Hepatocyte (in vitro differentiated cells): ENCODE results near the gene LRRK1. TPM values are rescaled to one million over a fixed set of nuclear protein-coding genes. Genes with fewer than 3 reads are reported as not detected.

ENCODE experiments used
- DNase-seq: peaks from one replicate; pipeline ENCODE4 v3.0.0-alpha.2; 2016; ENCODE audit warnings: low spot score
- H2AFZ ChIP-seq: fragments of 200-600 bp; sonication (generic); 2 replicates; pipeline ENCODE4 v1.6.0; 2016; ENCODE audit warnings: antibody characterized with exemption, mild to moderate bottlenecking
- H3K27ac ChIP-seq: fragments of 200-600 bp; sonication (generic); 2 replicates; pipeline ENCODE4 v1.5.1; 2016; ENCODE audit warnings: mild to moderate bottlenecking
- H3K27me3 ChIP-seq: fragments of 200-600 bp; sonication (generic); 2 replicates; pipeline ENCODE4 v1.6.1; 2016
- H3K36me3 ChIP-seq: fragments of 200-600 bp; sonication (generic); replicated peaks from 2 replicates; pipeline ENCODE4 v1.5.1; 2016; ENCODE audit warnings: low read depth; ENCODE audit not compliant: insufficient read depth
- H3K4me1 ChIP-seq: fragments of 200-600 bp; sonication (generic); 2 replicates; pipeline ENCODE4 v1.5.1; 2016; ENCODE audit warnings: mild to moderate bottlenecking, moderate library complexity; ENCODE audit not compliant: insufficient read depth
- H3K4me2 ChIP-seq: fragments of 200-600 bp; sonication (generic); 2 replicates; pipeline ENCODE4 v1.6.0; 2016
- H3K4me3 ChIP-seq: fragments of 200-600 bp; sonication (generic); 2 replicates; pipeline ENCODE4 v1.5.1; 2016; ENCODE audit warnings: mild to moderate bottlenecking
- H3K79me2 ChIP-seq: fragments of 200-600 bp; sonication (generic); 2 replicates; pipeline ENCODE4 v1.6.0; 2017; ENCODE audit warnings: mild to moderate bottlenecking
- H3K9me2 ChIP-seq: fragments of 200-600 bp; sonication (generic); replicated peaks from 2 replicates; pipeline ENCODE4 v1.6.0; 2017; ENCODE audit warnings: mild to moderate bottlenecking; ENCODE audit not compliant: insufficient read depth
- H3K9me3 ChIP-seq: fragments of 200-600 bp; sonication (generic); 2 replicates; pipeline ENCODE4 v1.5.1; 2016; ENCODE audit warnings: low read depth, mild to moderate bottlenecking
- H4K20me1 ChIP-seq: fragments of 200-600 bp; sonication (generic); 2 replicates; pipeline ENCODE4 v1.6.0; 2016; ENCODE audit warnings: mild to moderate bottlenecking; ENCODE audit not compliant: insufficient read depth, poor library complexity, severe bottlenecking
- CTCF ChIP-seq: fragments of 200-600 bp; sonication (generic); IDR thresholded peaks from 2 replicates; pipeline ENCODE4 v1.5.1; 2016; ENCODE audit warnings: antibody characterized with exemption, mild to moderate bottlenecking; ENCODE audit not compliant: poor library complexity
- EZH2 ChIP-seq: fragments of 200-600 bp; sonication (generic); IDR thresholded peaks from 2 replicates; pipeline ENCODE4 v1.6.1; 2016; ENCODE audit warnings: antibody characterized with exemption, mild to moderate bottlenecking, borderline replicate concordance
- EZH2phosphoT487 ChIP-seq: fragments of 200-600 bp; sonication (generic); IDR thresholded peaks from one replicate; pipeline ENCODE4 v1.6.1; 2018; ENCODE audit warnings: antibody characterized with exemption, mild to moderate bottlenecking, low read depth, moderate library complexity; ENCODE audit not compliant: unreplicated experiment, severe bottlenecking
- WGBS: methylation state at CpG from one replicate; pipeline ENCODE4 v1.1.6; 2016; ENCODE audit warnings: low lambda C conversion rate; ENCODE audit errors: missing lambda C conversion rate; 5-methylcytosine and 5-hydroxymethylcytosine counted together
- polyA plus RNA-seq: library from polyadenylated mRNA; unstranded; fragments of >200 nt; fragmentation: Nextera tagmentation; extraction: Ambion mirVana; gene quantifications from 2 replicates; pipeline ENCODE4 v1.2.1, GENCODE V29; 2016
- total RNA-seq: library from RNA; depleted of rRNA; stranded (reverse); fragments of >200 nt; gene quantifications from 2 replicates; pipeline ENCODE4 v1.2.3, GENCODE V29; 2014

Gene LRRK1
- total and polyA plus RNA-seq, 2 experiments from 2014 or later = 2.1 TPM

GRCh38 chr15:100875976-100876375, 43.2 kb upstream of the LRRK1 start:
- no peak overlapping the region for H3K4me2 ChIP-seq
- no peaks in the 10 kb centered on the region for H3K36me3 ChIP-seq
- DNase-seq = no peak
- no peaks in the 10 kb centered on the region for H3K9me3 ChIP-seq
- no peak overlapping the region for H3K27ac ChIP-seq
- TF ChIP-seq EZH2 (no peak), CTCF (no peak), EZH2phosphoT487 (no peak)
- H2AFZ ChIP-seq = no peak overlapping the region
- 92% methylated on average over 7 of the region's 7 CpGs for WGBS
- H3K27me3 ChIP-seq = peaks cover 54% of the 10 kb centered on the region
- H3K79me2 ChIP-seq = no peaks in the 10 kb centered on the region
- peaks cover 3% of the 10 kb centered on the region for H3K4me1 ChIP-seq
- no peaks in the 10 kb centered on the region for H4K20me1 ChIP-seq
- no peaks in the 10 kb centered on the region for H3K9me2 ChIP-seq
- H3K4me3 ChIP-seq = no peak overlapping the region

GRCh38 chr15:100877551-100877950, 41.6 kb upstream of the LRRK1 start:
- no peaks in the 10 kb centered on the region for H3K9me2 ChIP-seq
- H4K20me1 ChIP-seq = no peaks in the 10 kb centered on the region
- H3K27me3 ChIP-seq = peaks cover 69% of the 10 kb centered on the region
- peaks cover 3% of the 10 kb centered on the region for H3K4me1 ChIP-seq
- H3K9me3 ChIP-seq = no peaks in the 10 kb centered on the region
- H3K27ac ChIP-seq = no peak overlapping the region
- no peak overlapping the region for H3K4me3 ChIP-seq
- WGBS = 76% methylated on average over 10 of the region's 10 CpGs
- no peak overlapping the region for H2AFZ ChIP-seq
- no peak overlapping the region for H3K4me2 ChIP-seq
- DNase-seq = no peak
- no peaks in the 10 kb centered on the region for H3K79me2 ChIP-seq
- no peaks in the 10 kb centered on the region for H3K36me3 ChIP-seq
- TF ChIP-seq EZH2 (no peak), EZH2phosphoT487 (no peak), CTCF (no peak)

GRCh38 chr15:100878130-100878529, 41.0 kb upstream of the LRRK1 start:
- H4K20me1 ChIP-seq = no peaks in the 10 kb centered on the region
- no peaks in the 10 kb centered on the region for H3K79me2 ChIP-seq
- no peaks in the 10 kb centered on the region for H3K36me3 ChIP-seq
- peaks cover 75% of the 10 kb centered on the region for H3K27me3 ChIP-seq
- H3K27ac ChIP-seq = no peak overlapping the region
- no peak overlapping the region for H3K4me2 ChIP-seq
- no peak for DNase-seq
- H3K9me3 ChIP-seq = no peaks in the 10 kb centered on the region
- H3K4me3 ChIP-seq = no peak overlapping the region
- 86% methylated on average over 11 of the region's 11 CpGs for WGBS
- no peaks in the 10 kb centered on the region for H3K9me2 ChIP-seq
- no peak overlapping the region for H2AFZ ChIP-seq
- H3K4me1 ChIP-seq = peaks cover 3% of the 10 kb centered on the region
- TF ChIP-seq CTCF (no peak), EZH2 (no peak), EZH2phosphoT487 (no peak)

- Histone ChIP-seq H3K79me2 (no peaks in the 10 kb centered on the region), H4K20me1 (no peaks in the 10 kb centered on the region), H3K27me3 (peaks cover 80% of the 10 kb centered on the region), H3K4me2 (peak overlapping the region; percentile 90), H3K27ac (no peak overlapping the region), H3K9me2 (no peaks in the 10 kb centered on the region), H3K4me1 (peaks cover 3% of the 10 kb centered on the region), H3K36me3 (no peaks in the 10 kb centered on the region), H3K9me3 (no peaks in the 10 kb centered on the region), H3K4me3 (no peak overlapping the region), H2AFZ (no peak overlapping the region)
- 28% methylated on average over 12 of the region's 12 CpGs for WGBS
- DNase-seq = no peak
- no peak for TF ChIP-seq CTCF
- peak; percentile 71 for TF ChIP-seq EZH2
Measured at GRCh38 chr15:100878648-100879047, 40.5 kb upstream of the LRRK1 start.
